HG02610 (cell line): ENCODE measurements around the gene DPH7.
"Not testable (repeated sequence)": the region's sequence is repeated elsewhere in the genome, so short reads cannot be mapped to it uniquely, and the experiment has no call there.

Source experiments
- ATAC-seq: cut with Tn5 transposase; IDR thresholded peaks from one replicate; pipeline ENCODE4 v1.9.1; 2021; ENCODE audit warnings: mild to moderate bottlenecking, moderate library complexity; ENCODE audit not compliant: unreplicated experiment

DPH7 gene

GRCh38 chr9:137578518-137579258 lies at the start of gene DPH7:
TSS of gene DPH7 (minus strand) at chr9:137578925. CDS start at chr9:137578777, 148 bp downstream.
- ATAC-seq = peak; percentile 88

GRCh38 chr9:137627406-137627805 lies 48.7 kb upstream of the DPH7 start:
- ATAC-seq = not testable (repeated sequence)

- ATAC-seq = no peak
These were observed 47.7 kb upstream of the DPH7 start for GRCh38 chr9:137626464-137626863.

- ATAC-seq = not testable (repeated sequence)
These were observed 43.5 kb upstream of the DPH7 start for GRCh38 chr9:137622211-137622610.

- ATAC-seq = no peak
These were observed 42.5 kb upstream of the DPH7 start for GRCh38 chr9:137621131-137621757.

- ATAC-seq = no peak
These were observed 41.9 kb upstream of the DPH7 start for GRCh38 chr9:137620581-137620980.

- ATAC-seq = no peak
These were observed 41.3 kb upstream of the DPH7 start for GRCh38 chr9:137620048-137620405.

GRCh38 chr9:137619240-137620047 lies 40.7 kb upstream of the DPH7 start:
- peak; percentile 20 for ATAC-seq

GRCh38 chr9:137618105-137619067 lies 39.7 kb upstream of the DPH7 start, which contains the start of gene EHMT1:
TSS of gene EHMT1 (plus strand) at chr9:137619005. CDS start at chr9:137619029, 24 bp downstream.
- peak; percentile 61 for ATAC-seq

GRCh38 chr9:137615387-137615871 lies 36.7 kb upstream of the DPH7 start:
- no peak for ATAC-seq

- ATAC-seq = no peak
These were observed 36.1 kb upstream of the DPH7 start for GRCh38 chr9:137614631-137615386.

GRCh38 chr9:137613738-137614523 lies 35.2 kb upstream of the DPH7 start:
- ATAC-seq = no peak

GRCh38 chr9:137613259-137613658 lies 34.5 kb upstream of the DPH7 start:
- ATAC-seq = no peak

- ATAC-seq = no peak
These were observed 34.0 kb upstream of the DPH7 start for GRCh38 chr9:137612741-137613142.

- no peak for ATAC-seq
These were observed 33.2 kb upstream of the DPH7 start for GRCh38 chr9:137611623-137612609.

- no peak for ATAC-seq
These were observed 32.2 kb upstream of the DPH7 start for GRCh38 chr9:137610944-137611343.

- ATAC-seq = no peak
These were observed 28.6 kb upstream of the DPH7 start for GRCh38 chr9:137607141-137607857.
